Thyroid gland (tissue), 4 donors: ENCODE data around the gene SLC23A3.
"Not testable (repeated sequence)": the region's sequence is repeated elsewhere in the genome, so short reads cannot be mapped to it uniquely, and the experiment has no call there.

Source experiments
- CTCF ChIP-seq, 6 experiments: fragments of 200-600 bp in 3 of 6; fragments of 450-650 bp in 3 of 6; sonication (generic) in 3 of 6; IDR thresholded peaks; one replicate each; pipeline ENCODE4 v1.5.1; 2016 to 2019; ENCODE audit warnings: antibody characterized with exemption in 6 of 6, mild to moderate bottlenecking in 2 of 6, inconsistent platforms in 1 of 6, moderate library complexity in 1 of 6
- POLR2A ChIP-seq, 2 donors: fragments of 450-650 bp; IDR thresholded peaks; one replicate each; pipeline ENCODE4 v1.6.1; 2017; ENCODE audit warnings: antibody characterized with exemption in 2 of 2, mild to moderate bottlenecking in 2 of 2, moderate library complexity in 1 of 2

- TF ChIP-seq CTCF, POLR2A (IDR thresholded peaks at IDR 0.05): not testable (repeated sequence)
Observed at GRCh38 chr2:219201331-219201730, 31.5 kb upstream of the SLC23A3 start.
